ENCODE data around the gene RRAGD.

- TF ChIP-seq FOXM1 (IDR thresholded peaks at IDR 0.05; ENCODE audit: borderline replicate concordance) = no peak
- no peak for TF ChIP-seq SP1 (IDR thresholded peaks at IDR 0.05)
- no peak for TF ChIP-seq FOXK2 (IDR thresholded peaks at IDR 0.05)
- TF ChIP-seq ZNF384 (IDR thresholded peaks at IDR 0.05) = no peak
- no peak for TF ChIP-seq ELF4 (IDR thresholded peaks at IDR 0.05)
- no peak for TF ChIP-seq HDGF (IDR thresholded peaks at IDR 0.05; ENCODE audit: borderline replicate concordance)
- TF ChIP-seq PKNOX1 (IDR thresholded peaks at IDR 0.05) = no peak
- no peak for TF ChIP-seq TARDBP (IDR thresholded peaks at IDR 0.05)
- no peak for TF ChIP-seq BHLHE40 (IDR thresholded peaks at IDR 0.05; ENCODE audit: borderline replicate concordance)
- TF ChIP-seq ARNT (IDR thresholded peaks at IDR 0.05) = no peak
- no peak for TF ChIP-seq NFRKB (IDR thresholded peaks at IDR 0.05)
- no peak for TF ChIP-seq LEF1 (IDR thresholded peaks at IDR 0.05; ENCODE audit: borderline replicate concordance)
These were observed 2.1 kb upstream of the RRAGD start for GRCh38 chr6:89414215-89414614.
